Calu3 (cell line): ENCODE measurements around the gene ZNF543. TPM values are rescaled to one million over a fixed set of nuclear protein-coding genes. Genes with fewer than 3 reads are reported as not detected.

Experiments
- BruUV-seq: library from RNA; stranded (reverse); fragments of 400-500 nt; replicated peaks from 2 replicates; lab custom pipeline; 2021; lab: Mats Ljungman, UMichigan
- CTCF ChIA-PET: fragments of 300-600 bp; sonication (Branson Sonifier 250); formaldehyde crosslinking; loops from one replicate; lab custom pipeline; 2022; ENCODE audit warnings: antibody characterized with exemption; lab: Charles Lee
- DNase-seq: peaks from one replicate; pipeline ENCODE4 v3.0.0; 2022
- H3K27ac Mint-ChIP-seq: one replicate; pipeline ENCODE4 v1.8.0; 2022; ENCODE audit warnings: mixed read lengths; ENCODE audit not compliant: unreplicated experiment
- H3K27me3 Mint-ChIP-seq: one replicate; pipeline ENCODE4 v1.8.0; 2022; ENCODE audit warnings: mixed read lengths; ENCODE audit not compliant: unreplicated experiment
- H3K36me3 Mint-ChIP-seq: one replicate; pipeline ENCODE4 v1.8.0; 2022; ENCODE audit warnings: mild to moderate bottlenecking, moderate library complexity, mixed read lengths; ENCODE audit not compliant: insufficient read depth, unreplicated experiment
- H3K4me1 Mint-ChIP-seq: one replicate; pipeline ENCODE4 v1.8.0; 2022; ENCODE audit warnings: mild to moderate bottlenecking, low read depth, mixed read lengths; ENCODE audit not compliant: unreplicated experiment
- H3K4me3 Mint-ChIP-seq: one replicate; pipeline ENCODE4 v1.8.0; 2022; ENCODE audit warnings: mild to moderate bottlenecking, low read depth, moderate library complexity, mixed read lengths; ENCODE audit not compliant: unreplicated experiment
- H3K9me3 Mint-ChIP-seq: one replicate; pipeline ENCODE4 v1.8.0; 2022; ENCODE audit warnings: low read depth, mixed read lengths; ENCODE audit not compliant: unreplicated experiment
- CTCF ChIP-seq: fragments of 200-600 bp; IDR thresholded peaks from one replicate; pipeline ENCODE4 v1.8.0; 2022; ENCODE audit warnings: antibody characterized with exemption; ENCODE audit not compliant: unreplicated experiment
- intact Hi-C: fragments of 100-400 bp; cut with micrococcal nuclease; formaldehyde crosslinking; loops from one replicate; pipeline ENCODE4 v1.10.0; 2022; ENCODE audit not compliant: unreplicated experiment
- total RNA-seq: library from RNA; stranded (reverse); gene quantifications from 2 replicates; pipeline ENCODE4 v1.2.3, GENCODE V29; 2022

ZNF543 gene
- total RNA-seq, 1 experiment from 2014 or later, result 8.5 TPM

GRCh38 chr19:57302020-57302465 is 18.2 kb upstream of the ZNF543 start:
- no peak for DNase-seq
- Mint-ChIP-seq H3K9me3 (peaks cover 21% of the 10 kb centered on the region), H3K36me3 (peaks cover 84% of the 10 kb centered on the region), H3K27ac (peak overlapping the region; percentile 17), H3K4me1 (no peaks in the 10 kb centered on the region), H3K4me3 (no peak overlapping the region), H3K27me3 (no peaks in the 10 kb centered on the region)
- no TSS peak for BruUV-seq
- CTCF ChIA-PET, result no interaction called here
- no peak for TF ChIP-seq CTCF
- intact Hi-C loops, result no loop called here

GRCh38 chr19:57302727-57303401 is 17.4 kb upstream of the ZNF543 start:
- peaks cover 76% of the 10 kb centered on the region for H3K36me3 Mint-ChIP-seq
- intact Hi-C loops, result no loop called here
- H3K4me3 Mint-ChIP-seq, result no peak overlapping the region
- peaks cover 16% of the 10 kb centered on the region for H3K9me3 Mint-ChIP-seq
- CTCF ChIA-PET, result no interaction called here
- peak overlapping the region; percentile 17 for H3K27ac Mint-ChIP-seq
- no TSS peak for BruUV-seq
- H3K4me1 Mint-ChIP-seq, result no peaks in the 10 kb centered on the region
- DNase-seq, result no peak
- H3K27me3 Mint-ChIP-seq, result no peaks in the 10 kb centered on the region
- no peak for TF ChIP-seq CTCF

- no TSS peak for BruUV-seq
- Mint-ChIP-seq H3K27ac (no peak overlapping the region), H3K27me3 (no peaks in the 10 kb centered on the region), H3K9me3 (peaks cover 12% of the 10 kb centered on the region), H3K36me3 (peaks cover 65% of the 10 kb centered on the region), H3K4me1 (no peaks in the 10 kb centered on the region), H3K4me3 (no peak overlapping the region)
- no peak for TF ChIP-seq CTCF
- intact Hi-C loops, result no loop called here
- no peak for DNase-seq
- CTCF ChIA-PET, result no interaction called here
Observed at GRCh38 chr19:57305056-57305455, 15.2 kb upstream of the ZNF543 start.

GRCh38 chr19:57308514-57308913 is 11.8 kb upstream of the ZNF543 start:
- no TSS peak for BruUV-seq
- Mint-ChIP-seq H3K4me1 (no peaks in the 10 kb centered on the region), H3K4me3 (no peak overlapping the region), H3K27me3 (no peaks in the 10 kb centered on the region), H3K27ac (peak overlapping the region; percentile 61), H3K9me3 (peaks cover 8% of the 10 kb centered on the region), H3K36me3 (peaks cover 33% of the 10 kb centered on the region)
- intact Hi-C loops, result no loop called here
- no peak for DNase-seq
- CTCF ChIA-PET, result no interaction called here
- no peak for TF ChIP-seq CTCF
